Sigmoid colon (tissue), 7 donors: ENCODE measurements around the gene CSTB. TPM values are rescaled to one million over a fixed set of nuclear protein-coding genes. Genes with fewer than 3 reads are reported as not detected.

Experiments used
- DNase-seq: peaks from one replicate; pipeline ENCODE4 v3.0.0-alpha.2; 2019
- H3K27ac ChIP-seq, 4 donors: fragments of 200-600 bp; sonication (generic); one replicate each; pipeline ENCODE4 v1.5.1; 2016 to 2019; ENCODE audit warnings: mild to moderate bottlenecking in 1 of 4
- H3K27me3 ChIP-seq, 3 donors: fragments of 200-600 bp; sonication (generic); one replicate each; pipeline ENCODE4 v1.5.1; 2019; ENCODE audit warnings: mild to moderate bottlenecking in 1 of 3
- H3K36me3 ChIP-seq, 4 donors: fragments of 200-600 bp; sonication (generic); one replicate each; pipeline ENCODE4 v1.5.1; 2016 to 2019
- H3K4me1 ChIP-seq, 4 donors: fragments of 200-600 bp; sonication (generic); one replicate each; pipeline ENCODE4 v1.5.1; 2017 to 2019
- H3K4me3 ChIP-seq, 4 donors: fragments of 200-600 bp; sonication (generic); one replicate each; pipeline ENCODE4 v1.5.1; 2017 to 2019; ENCODE audit warnings: mild to moderate bottlenecking in 2 of 4, moderate library complexity in 1 of 4
- H3K9me3 ChIP-seq, 4 donors: fragments of 200-600 bp in 3 of 4; sonication (generic) in 3 of 4; one replicate each; pipeline versions ENCODE4 v1.5.1 to v1.6.1; 2013 to 2019
- CTCF ChIP-seq, 4 experiments: fragments of 450-650 bp in 3 of 4; fragments of 200-600 bp in 1 of 4; IDR thresholded peaks; one replicate each; pipeline ENCODE4 v1.5.1; 2016 to 2019; ENCODE audit warnings: antibody characterized with exemption in 4 of 4, mild to moderate bottlenecking in 3 of 4, moderate library complexity in 2 of 4
- EP300 ChIP-seq, 4 donors: sonication (generic); formaldehyde crosslinking; IDR thresholded peaks; one replicate each; pipeline ENCODE4 v1.6.1; 2017; ENCODE audit warnings: antibody characterized with exemption in 4 of 4
- POLR2A ChIP-seq, 2 donors: fragments of 450-650 bp; IDR thresholded peaks; one replicate each; pipeline ENCODE4 v1.6.1; 2016; ENCODE audit warnings: antibody characterized with exemption in 2 of 2, mild to moderate bottlenecking in 2 of 2, moderate library complexity in 2 of 2
- POLR2AphosphoS5 ChIP-seq, 4 donors: sonication (generic); formaldehyde crosslinking; IDR thresholded peaks; one replicate each; pipeline ENCODE4 v1.6.1; 2017; ENCODE audit warnings: antibody characterized with exemption in 4 of 4
- WGBS, 2 donors: extraction: QIAGEN DNeasy Blood & Tissue Kit; methylation state at CpG; one replicate each; pipeline ENCODE4 v1.1.7; 2013; 5-methylcytosine and 5-hydroxymethylcytosine counted together
- intact Hi-C: fragments of 100-400 bp; cut with DNase I; formaldehyde crosslinking; loops from one replicate; pipeline ENCODE4 v1.15.1; 2023
- polyA plus RNA-seq, 3 donors: library from polyadenylated mRNA; stranded (reverse); fragments of 200-250 nt; gene quantifications; one replicate each; pipeline ENCODE4 v1.2.3, GENCODE V29; 2013
- total RNA-seq, 4 donors: library from RNA; depleted of rRNA; stranded (reverse); fragments of >200 nt; gene quantifications; one replicate each; pipeline ENCODE4 v1.1.0, GENCODE V29; 2016
- donor health status: healthy with polysubstance abuse.
- donor health status: Bipolar disorder and iron deficiency.
- donor health status: healthy.

The CSTB gene
- total and polyA plus RNA-seq, 7 donors: 7.1 to 167 (median 9.7) TPM

DNA sequence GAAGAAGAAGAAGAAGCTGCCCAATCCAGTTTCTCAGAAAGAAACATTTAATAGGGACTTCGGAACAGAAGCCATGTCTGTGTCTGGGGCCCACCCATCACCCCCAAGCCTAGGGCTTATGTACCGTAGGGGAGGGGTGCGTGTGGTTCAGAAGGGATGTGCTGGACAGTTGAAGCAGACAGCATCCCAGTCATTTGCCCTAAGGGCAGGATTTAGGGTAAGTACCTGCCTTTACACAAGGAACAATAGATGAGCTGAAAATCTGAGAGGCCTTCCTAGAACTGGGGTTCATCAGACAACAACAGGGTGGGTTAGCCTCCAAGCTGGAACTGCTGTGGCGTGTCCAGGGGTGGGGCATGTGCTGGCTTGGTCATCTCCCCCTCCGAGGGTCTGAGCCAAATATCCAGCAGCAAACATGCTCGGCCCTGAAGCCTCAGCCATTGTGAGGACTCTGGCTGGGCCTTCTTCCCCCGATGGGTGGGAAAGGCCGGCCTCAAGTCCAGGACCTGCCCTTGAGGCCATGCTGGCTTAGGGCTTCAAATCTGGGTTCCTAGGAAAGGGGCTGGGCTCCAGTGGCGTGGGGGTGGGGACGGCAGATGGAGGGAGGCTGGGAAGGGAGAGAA is 12.1 kb downstream of the CSTB start:
- intact Hi-C loops: no loop called here
- H3K27ac ChIP-seq: no peak overlapping the region
- H3K4me1 ChIP-seq: peaks cover 0 to 32% (median 17%) of the 10 kb centered on the region in 4 donors
- 92% methylated on average over 10 of the region's 10 CpGs for WGBS, 2 donors
- H3K36me3 ChIP-seq: peaks cover 0 to 12% (median 0%) of the 10 kb centered on the region in 4 donors
- no peaks in the 10 kb centered on the region for H3K9me3 ChIP-seq
- no peak overlapping the region for H3K4me3 ChIP-seq
- DNase-seq: no peak
- no peaks in the 10 kb centered on the region for H3K27me3 ChIP-seq
- TF ChIP-seq EP300 (IDR thresholded peaks at IDR 0.05): no peak
- no peak for TF ChIP-seq CTCF (IDR thresholded peaks at IDR 0.05)
- no peak for TF ChIP-seq POLR2A (IDR thresholded peaks at IDR 0.05)
- TF ChIP-seq POLR2AphosphoS5 (IDR thresholded peaks at IDR 0.05): no peak

DNA sequence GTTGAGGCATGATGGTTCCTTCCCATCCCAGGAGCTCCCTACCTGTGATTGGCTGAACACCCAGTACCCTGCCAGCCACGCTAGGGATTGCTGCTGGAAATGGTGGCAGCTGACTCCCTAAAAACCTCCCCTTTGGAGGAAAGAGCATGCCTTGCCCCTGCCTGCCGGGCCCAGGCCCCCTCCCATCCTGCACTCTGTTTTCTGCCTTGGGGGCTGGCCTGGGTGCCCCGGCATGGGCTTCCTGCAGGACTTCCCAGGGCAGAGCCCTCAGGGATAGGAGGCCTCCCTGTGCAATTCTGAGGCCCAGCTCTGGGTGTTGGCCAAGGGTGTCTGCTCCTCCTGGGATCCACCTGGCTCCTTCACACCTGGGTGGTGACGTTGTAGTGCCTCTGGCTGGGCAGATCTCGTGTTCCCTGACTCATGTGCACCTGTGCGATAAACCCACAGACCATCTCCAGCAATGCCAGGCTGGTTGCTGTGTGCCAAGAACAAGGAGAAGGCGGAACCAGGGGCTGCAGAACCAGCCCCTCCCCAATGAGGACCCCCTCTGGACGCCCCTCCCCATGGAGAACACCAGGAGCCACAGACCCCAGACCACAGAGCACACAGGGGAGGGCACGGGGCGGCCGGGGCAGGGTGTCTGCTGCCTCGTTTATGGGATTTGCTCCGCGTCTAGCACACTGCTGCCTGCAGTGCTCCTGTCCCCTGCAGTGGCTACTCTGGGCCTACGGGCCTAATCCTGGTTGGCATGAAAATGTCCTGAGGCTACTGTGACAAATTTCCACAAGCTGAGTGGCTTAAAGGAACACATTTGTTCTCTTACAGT is 13.6 kb downstream of the CSTB start:
- Histone ChIP-seq H3K36me3 (peaks cover 0 to 12% (median 0%) of the 10 kb centered on the region in 4 donors), H3K4me1 (peaks cover 0 to 34% (median 17%) of the 10 kb centered on the region in 4 donors), H3K9me3 (no peaks in the 10 kb centered on the region), H3K27ac (no peak overlapping the region), H3K4me3 (no peak overlapping the region), H3K27me3 (no peaks in the 10 kb centered on the region)
- intact Hi-C loops: no loop called here
- WGBS, 2 donors: 88 to 93% methylated on average over 15 of the region's 15 CpGs
- no peak for DNase-seq
- TF ChIP-seq CTCF (IDR thresholded peaks at IDR 0.05) (no peak), POLR2AphosphoS5 (IDR thresholded peaks at IDR 0.05) (no peak), EP300 (IDR thresholded peaks at IDR 0.05) (no peak), POLR2A (IDR thresholded peaks at IDR 0.05) (no peak)

- no peak for DNase-seq
- Histone ChIP-seq H3K4me1 (peaks cover 0 to 34% (median 22%) of the 10 kb centered on the region in 4 donors), H3K36me3 (peaks cover 0 to 18% (median 0%) of the 10 kb centered on the region in 4 donors), H3K27ac (no peak overlapping the region), H3K4me3 (no peak overlapping the region), H3K27me3 (no peaks in the 10 kb centered on the region), H3K9me3 (no peaks in the 10 kb centered on the region)
- TF ChIP-seq EP300 (IDR thresholded peaks at IDR 0.05): no peak
- no peak for TF ChIP-seq POLR2AphosphoS5 (IDR thresholded peaks at IDR 0.05)
- no peak for TF ChIP-seq POLR2A (IDR thresholded peaks at IDR 0.05)
- TF ChIP-seq CTCF (IDR thresholded peaks at IDR 0.05): no peak
- WGBS, 2 donors: 96 to 97% methylated on average over 18 of the region's 18 CpGs
- intact Hi-C loops: no loop called here
Observed at GRCh38 chr21:43761886-43762285, 14.2 kb downstream of the CSTB start.

DNA sequence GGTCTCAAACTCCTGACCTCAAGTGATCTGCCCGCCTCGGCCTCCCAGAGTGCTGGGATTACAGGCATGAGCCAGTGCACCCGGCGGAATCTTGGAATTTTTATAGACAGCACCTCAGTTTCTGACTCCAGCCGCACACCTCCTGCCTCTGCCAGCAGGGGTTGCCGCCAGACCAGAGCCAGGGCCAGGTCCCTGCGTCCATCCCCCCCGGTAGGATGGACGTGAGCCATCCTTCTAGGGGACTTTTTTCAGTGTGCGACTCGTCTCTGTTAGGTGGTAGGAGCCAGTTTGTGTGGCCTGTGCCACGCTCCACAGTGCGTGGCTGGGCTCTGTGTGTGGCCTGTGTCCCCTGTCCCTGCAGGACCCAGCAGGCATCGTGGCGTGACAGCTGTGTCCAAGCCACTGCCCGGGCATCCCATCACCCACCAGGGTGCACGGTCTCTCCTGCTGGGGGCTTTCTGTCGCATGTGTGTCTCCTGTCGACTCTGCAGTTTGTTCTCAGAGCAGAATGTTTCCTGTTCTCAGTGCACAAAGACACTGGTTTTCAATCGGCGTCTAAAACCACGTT is 15.6 kb downstream of the CSTB start:
- no peak for DNase-seq
- 89 to 91% methylated on average over 22 of the region's 22 CpGs for WGBS, 2 donors
- peaks cover 0 to 32% (median 5%) of the 10 kb centered on the region in 4 donors for H3K36me3 ChIP-seq

More for the DNA sequence above, 15.6 kb downstream of the CSTB start:
- H3K27me3 ChIP-seq: no peaks in the 10 kb centered on the region
- H3K9me3 ChIP-seq: no peaks in the 10 kb centered on the region
- no peak overlapping the region for H3K4me3 ChIP-seq
- no peak overlapping the region for H3K27ac ChIP-seq
- TF ChIP-seq POLR2A (IDR thresholded peaks at IDR 0.05) (no peak), CTCF (IDR thresholded peaks at IDR 0.05) (no peak), EP300 (IDR thresholded peaks at IDR 0.05) (no peak), POLR2AphosphoS5 (IDR thresholded peaks at IDR 0.05) (no peak)
- intact Hi-C loops: no loop called here
- peaks cover 0 to 31% (median 21%) of the 10 kb centered on the region in 4 donors for H3K4me1 ChIP-seq
